Measurements from ENCODE around the gene ICE2.

ICE2 gene

GRCh38 chr15:60480149-60480548 lies 1.2 kb upstream of the ICE2 start:
- TF ChIP-seq POLR2A (IDR thresholded peaks at IDR 0.05; ENCODE audit: low read depth, low read length), result no peak
- FAIRE-seq (no peak), DNase-seq (ENCODE audit: insufficient read length, low spot score) (no peak)

- no peak for FAIRE-seq
- no peak for DNase-seq (ENCODE audit: insufficient read length, low spot score)
- TF ChIP-seq POLR2A (IDR thresholded peaks at IDR 0.05; ENCODE audit: low read depth, low read length), result no peak
These were observed 594 bp upstream of the ICE2 start for GRCh38 chr15:60479361-60480110.

GRCh38 chr15:60477916-60478565 lies 901 bp downstream of the ICE2 start:
- FAIRE-seq, result no peak
- no peak for DNase-seq (ENCODE audit: insufficient read length, low spot score)
- no peak for TF ChIP-seq POLR2A (IDR thresholded peaks at IDR 0.05; ENCODE audit: low read depth, low read length)

DNA sequence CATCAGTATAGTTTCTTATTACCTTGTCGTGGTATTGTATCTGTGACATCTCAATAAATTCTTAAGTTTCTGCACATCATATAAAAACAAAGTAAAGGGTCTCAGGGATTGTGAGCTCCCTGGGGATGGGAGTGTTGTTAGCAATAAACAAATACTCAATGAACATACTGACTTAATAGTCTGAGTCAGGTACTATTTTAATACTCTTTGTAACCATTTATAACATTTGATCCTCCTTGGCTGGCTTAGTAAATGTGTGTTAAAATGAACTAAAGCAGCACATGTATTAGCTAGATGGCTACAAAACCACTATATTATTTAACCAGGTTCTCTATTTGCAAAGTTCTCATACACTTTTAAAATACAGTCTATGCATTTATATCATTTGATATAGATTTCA lies 1.8 kb downstream of the ICE2 start:
- TF ChIP-seq POLR2A (IDR thresholded peaks at IDR 0.05; ENCODE audit: low read depth, low read length), result no peak
- no peak for FAIRE-seq
- no peak for DNase-seq (ENCODE audit: insufficient read length, low spot score)

- DNase-seq (ENCODE audit: insufficient read length, low spot score), result no peak
- TF ChIP-seq POLR2A (IDR thresholded peaks at IDR 0.05; ENCODE audit: low read depth, low read length), result no peak
- no peak for FAIRE-seq
These were observed 2.2 kb downstream of the ICE2 start for GRCh38 chr15:60476713-60477112.

DNA sequence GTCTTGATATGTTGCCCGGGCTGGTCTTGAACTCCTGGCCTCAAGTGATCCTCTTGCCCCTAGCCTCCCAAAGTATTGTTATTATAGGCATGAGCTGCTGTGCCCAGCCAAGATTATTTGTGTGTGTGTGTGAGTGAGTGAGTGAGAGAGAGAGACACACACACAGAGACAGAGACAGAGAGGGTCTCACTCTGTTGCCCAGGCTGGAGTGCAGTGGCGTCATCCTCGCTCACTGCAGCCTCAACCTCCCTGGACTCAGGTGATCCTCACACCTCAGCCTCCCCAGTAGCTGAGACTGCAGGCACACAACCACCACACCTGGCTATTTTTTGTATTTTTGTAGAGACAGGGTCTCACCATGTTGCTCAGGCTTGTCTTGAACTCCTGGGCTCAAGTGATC lies 5.8 kb downstream of the ICE2 start:
- no peak for DNase-seq (ENCODE audit: insufficient read length, low spot score)
- no peak for TF ChIP-seq POLR2A (IDR thresholded peaks at IDR 0.05; ENCODE audit: low read depth, low read length)
- no peak for FAIRE-seq

- TF ChIP-seq POLR2A (IDR thresholded peaks at IDR 0.05; ENCODE audit: low read depth, low read length), result no peak
- DNase-seq (ENCODE audit: insufficient read length, low spot score) (no peak), FAIRE-seq (no peak)
These were observed 7.6 kb downstream of the ICE2 start for GRCh38 chr15:60471314-60471713.

DNA sequence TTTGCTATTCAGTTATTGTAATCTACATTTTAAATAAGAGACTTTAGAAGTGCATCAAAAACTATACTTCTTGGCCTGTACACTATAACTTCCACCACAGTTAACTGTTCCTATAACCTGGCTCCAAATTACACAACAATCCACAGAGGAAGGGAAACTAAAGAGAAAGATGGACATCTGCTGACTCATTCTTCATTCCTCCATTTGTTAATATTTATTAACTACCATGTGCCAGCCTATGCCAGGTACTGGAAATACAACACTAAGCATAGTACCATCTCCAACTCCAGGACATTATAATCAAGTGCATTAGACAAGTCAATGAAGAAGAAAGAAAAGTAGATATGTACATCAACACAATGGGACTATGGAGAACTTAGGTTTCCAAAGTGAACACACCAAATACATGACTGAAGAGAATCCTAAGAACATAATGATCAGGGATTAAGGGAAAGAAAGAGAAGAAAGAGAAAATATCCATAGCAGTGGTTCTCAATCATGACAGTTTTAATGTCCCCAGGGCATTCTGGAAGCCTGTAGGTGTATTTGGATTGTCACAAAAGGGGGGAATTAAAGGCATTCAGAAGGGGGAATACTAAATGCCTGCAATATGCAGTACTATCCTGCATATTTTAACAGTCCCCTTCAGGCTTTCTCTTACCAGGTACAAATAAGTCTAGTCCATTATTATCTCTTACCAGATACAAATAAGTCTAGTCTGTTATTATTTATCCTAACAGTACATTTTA lies 8.9 kb downstream of the ICE2 start:
- DNase-seq (ENCODE audit: insufficient read length, low spot score) (no peak), FAIRE-seq (peak; percentile 36)
- no peak for TF ChIP-seq POLR2A (IDR thresholded peaks at IDR 0.05; ENCODE audit: low read depth, low read length)

- FAIRE-seq, result peak; percentile 89
- no peak for TF ChIP-seq POLR2A (IDR thresholded peaks at IDR 0.05; ENCODE audit: low read depth, low read length)
- no peak for DNase-seq (ENCODE audit: insufficient read length, low spot score)
These were observed 13.9 kb downstream of the ICE2 start for GRCh38 chr15:60464836-60465630.

GRCh38 chr15:60462027-60462426 lies 16.9 kb downstream of the ICE2 start:
- TF ChIP-seq POLR2A (IDR thresholded peaks at IDR 0.05; ENCODE audit: low read depth, low read length), result no peak
- no peak for DNase-seq (ENCODE audit: insufficient read length, low spot score)
- FAIRE-seq, result no peak

- TF ChIP-seq POLR2A (IDR thresholded peaks at IDR 0.05; ENCODE audit: low read depth, low read length), result no peak
- no peak for DNase-seq (ENCODE audit: insufficient read length, low spot score)
- FAIRE-seq, result no peak
These were observed 18.0 kb downstream of the ICE2 start for GRCh38 chr15:60460931-60461330.

- FAIRE-seq (no peak), DNase-seq (ENCODE audit: insufficient read length, low spot score) (no peak)
- no peak for TF ChIP-seq POLR2A (IDR thresholded peaks at IDR 0.05; ENCODE audit: low read depth, low read length)
These were observed 20.2 kb downstream of the ICE2 start for GRCh38 chr15:60458721-60459120.

DNA sequence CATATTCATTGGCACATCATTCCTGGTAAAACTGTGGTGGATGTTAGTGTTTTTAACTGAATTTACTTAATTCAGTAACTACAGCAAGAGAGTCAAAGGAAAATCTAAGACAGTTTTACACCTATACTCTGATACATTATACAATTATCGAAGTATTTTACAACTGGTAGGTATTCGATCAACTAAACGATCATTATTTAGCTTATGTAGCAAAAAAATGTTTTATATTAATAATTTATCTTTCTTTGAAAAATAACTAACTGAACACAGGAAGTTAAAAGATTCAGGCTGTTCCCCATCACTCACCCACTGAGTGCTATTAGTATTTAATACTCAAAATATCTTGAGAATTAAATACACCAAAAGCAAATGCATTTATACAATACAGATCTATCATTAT lies 21.0 kb downstream of the ICE2 start:
- TF ChIP-seq POLR2A (IDR thresholded peaks at IDR 0.05; ENCODE audit: low read depth, low read length), result no peak
- FAIRE-seq (no peak), DNase-seq (ENCODE audit: insufficient read length, low spot score) (no peak)

GRCh38 chr15:60454824-60455223 lies 24.1 kb downstream of the ICE2 start:
- FAIRE-seq (no peak), DNase-seq (ENCODE audit: insufficient read length, low spot score) (no peak)
- no peak for TF ChIP-seq POLR2A (IDR thresholded peaks at IDR 0.05; ENCODE audit: low read depth, low read length)

Data from H54 (cell line).